ENCODE results near the gene ZPBP2.

The ZPBP2 gene

GRCh38 chr17:39870776-39871175 is 2.8 kb downstream of the ZPBP2 start:
- Histone ChIP-seq H3K4me3 (ENCODE audit: low read depth, low read length) (no peak overlapping the region), H3K9me3 (ENCODE audit: control insufficient read depth, insufficient read depth, low read depth, low read length) (no peaks in the 10 kb centered on the region), H3K4me1 (ENCODE audit: control insufficient read depth, insufficient read depth, low read length) (no peaks in the 10 kb centered on the region), H3K27ac (ENCODE audit: extremely low read depth, low read depth, low read length) (no peak overlapping the region), H3K36me3 (ENCODE audit: control insufficient read depth in 2 of 2, insufficient read depth in 1 of 2, low read length in 2 of 2) (no peaks in the 10 kb centered on the region)
- ChIA-PET CTCF (interaction anchor here (0.6 to 0.9 kb wide), 2 partner anchors 24 to 248 kb away, joined by 3 read pairs; no protein-coding TSS in a partner anchor), POLR2A (no interaction called here)
- no peak for TF ChIP-seq ZNF561 (tag by site-specific recombination; IDR thresholded peaks at IDR 0.05; ENCODE audit: borderline replicate concordance)
- no peak for TF ChIP-seq ZBTB8A (tag by site-specific recombination; IDR thresholded peaks at IDR 0.05)
- TF ChIP-seq ZNF239 (tag by site-specific recombination; IDR thresholded peaks at IDR 0.05) = no peak
- TF ChIP-seq ZNF335 (tag by site-specific recombination; conservative IDR thresholded peaks at IDR 0.05) = no peak
- no peak for TF ChIP-seq KLF1 (tag by site-specific recombination; IDR thresholded peaks at IDR 0.05)

- CTCF ChIA-PET = interaction anchor here (0.9 to 1.6 kb wide), 2 partner anchors 26 to 109 kb away, joined by 3 to 4 read pairs; partner anchors contain the start of gene PSMD3
- TF ChIP-seq MZF1 (tag by site-specific recombination; IDR thresholded peaks at IDR 0.05; ENCODE audit: borderline replicate concordance) = no peak
- no peak for TF ChIP-seq ZNF510 (tag by site-specific recombination; IDR thresholded peaks at IDR 0.05; ENCODE audit: insufficient replicate concordance)
- TF ChIP-seq ZNF530 (tag by site-specific recombination; IDR thresholded peaks at IDR 0.05; ENCODE audit: low read depth) = no peak
- TF ChIP-seq ZNF548 (tag by site-specific recombination; IDR thresholded peaks at IDR 0.05) = no peak
- no peak for TF ChIP-seq ZFP3 (tag by site-specific recombination; IDR thresholded peaks at IDR 0.05; ENCODE audit: low read depth)
- no peak for TF ChIP-seq ZNF488 (tag by site-specific recombination; IDR thresholded peaks at IDR 0.05)
- TF ChIP-seq SP3 (tag by site-specific recombination; IDR thresholded peaks at IDR 0.05) = no peak
- TF ChIP-seq PATZ1 (tag by site-specific recombination; IDR thresholded peaks at IDR 0.05) = no peak
- TF ChIP-seq PRDM6 (tag by site-specific recombination; IDR thresholded peaks at IDR 0.05) = no peak
- POLR2A ChIA-PET = no interaction called here
- H3K36me3 ChIP-seq (ENCODE audit: control insufficient read depth in 2 of 2, insufficient read depth in 1 of 2, low read length in 2 of 2) = no peaks in the 10 kb centered on the region
- no peaks in the 10 kb centered on the region for H3K9me3 ChIP-seq (ENCODE audit: control insufficient read depth, insufficient read depth, low read depth, low read length)
- H3K27ac ChIP-seq (ENCODE audit: extremely low read depth, low read depth, low read length) = no peak overlapping the region
- H3K4me3 ChIP-seq (ENCODE audit: low read depth, low read length) = no peak overlapping the region
- no peaks in the 10 kb centered on the region for H3K4me1 ChIP-seq (ENCODE audit: control insufficient read depth, insufficient read depth, low read length)
These were observed 3.8 kb downstream of the ZPBP2 start for GRCh38 chr17:39871801-39872200.

GRCh38 chr17:39872751-39873150 is 4.7 kb downstream of the ZPBP2 start:
- Histone ChIP-seq H3K4me1 (ENCODE audit: control insufficient read depth, insufficient read depth, low read length) (no peaks in the 10 kb centered on the region), H3K4me3 (ENCODE audit: low read depth, low read length) (no peak overlapping the region), H3K9me3 (ENCODE audit: control insufficient read depth, insufficient read depth, low read depth, low read length) (no peaks in the 10 kb centered on the region), H3K27ac (ENCODE audit: extremely low read depth, low read depth, low read length) (no peak overlapping the region), H3K36me3 (ENCODE audit: control insufficient read depth in 2 of 2, insufficient read depth in 1 of 2, low read length in 2 of 2) (no peaks in the 10 kb centered on the region)
- ChIA-PET POLR2A (no interaction called here), CTCF (interaction anchor here (0.9 to 1.6 kb wide), 3 partner anchors 27 to 143 kb away, joined by 3 to 4 read pairs (median 3); partner anchors contain the start of gene PSMD3)
- TF ChIP-seq ZNF248 (tag by site-specific recombination; IDR thresholded peaks at IDR 0.05) (no peak), ZNF138 (tag by site-specific recombination; IDR thresholded peaks at IDR 0.05; ENCODE audit: borderline replicate concordance) (no peak), ZBTB6 (tag by site-specific recombination; IDR thresholded peaks at IDR 0.05) (no peak), KLF8 (tag by site-specific recombination; IDR thresholded peaks at IDR 0.05) (no peak), ZNF26 (tag by site-specific recombination; IDR thresholded peaks at IDR 0.05) (no peak), ZNF214 (tag by site-specific recombination; IDR thresholded peaks at IDR 0.05; ENCODE audit: borderline replicate concordance) (no peak), ZNF560 (tag by site-specific recombination; IDR thresholded peaks at IDR 0.05; ENCODE audit: borderline replicate concordance) (no peak), ZNF645 (tag by site-specific recombination; IDR thresholded peaks at IDR 0.05) (no peak)
